ENCODE measurements around the gene ASTN1.
"Not testable (repeated sequence)": the region's sequence is repeated elsewhere in the genome, so short reads cannot be mapped to it uniquely, and the experiment has no call there.

The ASTN1 gene

DNA sequence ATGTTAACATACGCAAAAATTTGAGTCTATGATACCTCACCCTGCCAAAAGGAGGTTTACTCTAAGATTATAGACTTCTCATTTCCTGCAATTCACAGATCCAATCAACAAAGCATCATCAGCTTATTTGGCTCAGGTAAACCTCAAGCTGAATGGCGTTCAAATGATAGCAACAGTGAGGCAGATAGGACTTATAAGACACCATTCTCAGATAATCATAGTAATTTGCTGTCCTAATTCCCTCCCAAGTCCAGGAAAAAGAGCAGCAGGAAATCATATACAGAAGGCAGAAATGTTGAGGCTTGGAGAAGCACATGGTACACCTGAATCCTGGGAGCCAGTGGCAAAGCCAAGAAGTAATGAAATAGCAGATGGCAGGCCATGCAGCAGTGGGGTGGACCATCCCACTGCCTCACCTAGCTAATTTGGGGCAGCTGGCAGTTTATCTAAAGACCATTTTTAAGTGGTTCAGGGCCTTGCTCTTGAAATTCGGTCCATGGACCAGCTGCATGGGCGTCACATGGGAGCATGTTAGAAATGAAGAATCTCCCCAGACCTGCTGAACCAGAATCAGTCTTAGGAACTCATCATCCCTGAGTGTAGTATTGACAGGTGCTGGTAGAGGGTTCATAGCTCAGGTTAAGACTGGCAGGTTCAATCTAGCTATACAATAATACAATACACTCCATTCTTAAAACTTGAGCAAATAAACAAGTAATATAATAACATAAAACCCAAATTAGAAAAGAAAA is 57.7 kb downstream of the ASTN1 start:
- DNase-seq (ENCODE audit: low read depth in 3 of 3): no peak

DNA sequence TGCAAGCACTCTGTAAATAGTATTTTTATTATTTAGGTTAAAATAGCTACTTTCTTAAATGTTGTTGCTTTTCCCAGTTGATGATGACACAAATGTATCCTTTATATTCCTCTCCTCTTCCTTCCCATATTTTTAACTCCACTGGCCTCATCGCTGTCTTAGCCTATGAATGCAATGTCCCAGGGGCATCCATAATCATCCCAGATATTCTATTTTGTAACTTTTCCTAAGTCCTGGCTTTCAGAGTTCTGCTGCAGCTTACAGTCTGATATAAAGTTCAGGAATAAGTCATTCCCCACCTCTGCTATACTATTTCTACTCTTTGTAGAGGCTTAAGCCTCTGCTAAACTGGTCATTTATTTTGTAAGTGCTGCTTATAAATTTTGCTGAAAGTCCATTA is 58.3 kb downstream of the ASTN1 start:
- no peak for DNase-seq (ENCODE audit: low read depth in 3 of 3)

GRCh38 chr1:177103005-177103852 is 61.3 kb downstream of the ASTN1 start:
- DNase-seq (ENCODE audit: low read depth in 3 of 3): no peak

GRCh38 chr1:177092001-177092400 is 72.5 kb downstream of the ASTN1 start:
- DNase-seq (ENCODE audit: low read depth in 3 of 3): no peak

DNA sequence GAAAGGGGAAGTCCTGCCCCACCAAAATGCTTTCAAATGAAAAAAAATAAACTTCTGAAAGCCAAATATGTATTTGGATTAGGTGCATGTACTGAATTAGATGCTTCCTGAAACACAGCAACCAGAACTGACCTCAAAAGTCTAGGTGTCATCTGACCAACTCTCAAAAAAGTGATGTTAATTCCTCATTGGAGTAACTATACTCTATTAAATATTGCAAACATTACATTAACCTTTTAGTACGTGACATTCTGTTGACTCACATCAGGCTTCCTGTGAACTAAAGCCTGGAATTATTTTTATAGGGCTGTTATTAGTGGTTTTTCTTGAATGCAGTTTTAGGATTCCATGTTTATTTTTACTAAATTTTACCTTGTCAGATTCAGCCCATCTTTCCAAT is 73.5 kb downstream of the ASTN1 start:
- DNase-seq (ENCODE audit: low read depth in 3 of 3): no peak

DNA sequence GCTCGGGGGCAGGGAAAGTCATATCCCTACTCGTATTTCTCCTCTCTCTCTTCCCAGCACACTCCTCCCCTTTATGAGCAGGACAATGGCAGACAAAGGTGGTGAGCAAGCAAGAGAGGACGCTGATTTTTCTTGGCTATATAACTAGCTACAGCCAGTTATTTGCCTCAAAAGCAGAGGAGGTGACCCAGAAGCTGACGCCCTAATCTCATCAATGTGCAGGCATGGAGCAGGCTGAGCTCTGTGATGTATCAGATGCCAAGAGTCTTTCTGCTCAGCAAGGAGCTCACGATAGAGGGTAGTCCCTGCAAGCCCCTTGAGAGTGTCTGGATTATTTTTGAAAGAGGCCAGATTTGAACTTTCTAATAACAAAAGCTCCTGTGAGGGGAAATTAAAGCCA is 75.5 kb downstream of the ASTN1 start:
- no peak for DNase-seq (ENCODE audit: low read depth in 3 of 3)

GRCh38 chr1:177082855-177083693 is 81.4 kb downstream of the ASTN1 start:
- no peak for DNase-seq (ENCODE audit: low read depth in 3 of 3)

GRCh38 chr1:177080564-177080963 is 83.9 kb downstream of the ASTN1 start:
- DNase-seq (ENCODE audit: low read depth in 3 of 3): no peak

DNA sequence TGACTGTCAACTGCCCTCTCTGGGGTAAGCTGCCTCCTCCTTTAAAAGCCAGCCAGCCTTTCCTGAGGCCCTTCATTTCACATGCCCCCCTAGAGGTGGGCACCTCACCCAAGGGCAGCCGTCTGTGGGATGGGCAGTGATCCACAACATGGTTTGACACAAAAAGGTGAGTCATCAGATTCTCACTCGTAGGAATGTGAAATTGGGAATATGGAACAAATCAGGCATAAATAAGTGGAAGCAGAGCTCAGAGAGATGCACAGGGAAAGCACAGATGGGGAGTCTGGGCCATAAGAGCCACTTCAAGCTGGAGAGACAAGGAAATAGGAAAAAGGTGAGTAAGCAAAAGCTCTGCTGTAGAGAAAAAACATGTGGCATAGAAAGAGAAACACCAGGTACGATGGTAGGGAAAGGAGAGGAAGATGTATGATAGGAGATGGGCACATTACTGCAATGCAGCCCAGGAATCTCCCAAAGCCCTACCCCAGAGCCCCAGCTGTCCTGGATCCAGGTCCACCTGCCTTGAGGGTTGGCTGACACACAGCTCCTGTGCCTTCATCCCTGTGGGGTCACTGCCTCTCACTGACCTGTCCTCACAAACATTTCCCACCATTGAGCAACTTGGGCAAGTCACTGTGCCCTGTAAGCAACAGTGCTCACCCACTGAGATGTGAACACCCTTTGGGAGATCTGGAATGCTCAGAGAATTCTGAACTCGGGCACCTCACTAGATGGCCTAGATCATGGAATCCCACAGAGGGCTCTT is 86.6 kb downstream of the ASTN1 start:
- DNase-seq (ENCODE audit: low read depth in 3 of 3): no peak

DNA sequence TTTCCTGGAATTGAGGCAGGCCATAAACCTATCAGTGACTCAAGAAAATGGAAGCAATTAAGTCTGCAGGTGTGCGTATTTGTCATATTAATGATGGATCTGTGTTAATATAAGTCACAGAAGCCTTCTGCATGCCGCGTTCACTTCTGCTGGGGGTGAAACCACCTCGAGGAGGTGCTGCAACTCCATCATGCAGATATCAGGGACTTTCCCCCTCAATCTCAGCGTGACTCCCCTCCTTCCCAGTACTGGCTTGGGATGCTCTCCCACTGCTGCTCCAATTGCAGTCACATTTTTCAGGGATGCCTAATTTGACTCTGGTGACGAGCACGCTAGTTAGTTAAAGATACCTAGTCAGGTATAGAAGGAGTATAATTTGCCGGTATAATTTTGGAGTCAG is 87.5 kb downstream of the ASTN1 start:
- DNase-seq (ENCODE audit: low read depth in 3 of 3): no peak

DNA sequence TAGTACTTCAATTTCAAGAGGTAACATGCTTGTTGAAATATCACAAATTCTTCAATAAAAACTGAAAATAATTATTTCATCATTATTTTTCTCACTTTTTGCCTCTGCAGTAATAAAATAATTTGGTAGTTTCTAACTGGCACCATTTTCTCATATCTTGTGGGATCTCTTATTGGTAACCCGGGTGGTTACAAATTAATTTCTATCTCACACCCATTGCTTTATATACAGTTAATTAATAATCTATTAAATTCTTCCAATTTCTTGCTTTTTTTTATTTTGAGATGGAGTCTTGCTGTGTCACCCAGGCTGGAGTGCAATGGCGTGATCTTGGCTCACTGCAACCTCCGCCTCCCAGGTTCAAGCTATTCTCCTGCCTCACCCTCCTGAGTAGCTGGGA is 89.7 kb downstream of the ASTN1 start:
- not testable (repeated sequence) for DNase-seq (ENCODE audit: low read depth in 3 of 3)

DNA sequence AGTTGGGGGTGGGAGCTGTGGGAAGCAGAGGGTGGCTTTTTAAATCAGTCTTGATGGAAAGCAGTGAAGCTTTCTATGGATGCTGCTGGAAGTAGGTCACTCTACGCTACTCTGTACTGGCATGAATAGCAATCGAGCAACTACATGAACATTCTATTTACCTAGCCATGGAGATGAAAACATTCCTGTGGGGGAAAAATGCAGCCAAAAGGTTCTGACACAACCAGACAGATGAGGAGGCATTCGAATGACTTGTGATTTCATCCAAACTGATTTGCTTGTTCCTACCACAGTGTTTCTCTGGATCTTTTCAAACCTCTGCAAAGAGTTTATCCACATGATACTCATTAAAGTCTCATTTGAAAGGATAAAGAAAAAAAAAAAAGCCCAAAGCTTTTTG is 95.0 kb downstream of the ASTN1 start:
- DNase-seq (ENCODE audit: low read depth in 3 of 3): no peak

DNA sequence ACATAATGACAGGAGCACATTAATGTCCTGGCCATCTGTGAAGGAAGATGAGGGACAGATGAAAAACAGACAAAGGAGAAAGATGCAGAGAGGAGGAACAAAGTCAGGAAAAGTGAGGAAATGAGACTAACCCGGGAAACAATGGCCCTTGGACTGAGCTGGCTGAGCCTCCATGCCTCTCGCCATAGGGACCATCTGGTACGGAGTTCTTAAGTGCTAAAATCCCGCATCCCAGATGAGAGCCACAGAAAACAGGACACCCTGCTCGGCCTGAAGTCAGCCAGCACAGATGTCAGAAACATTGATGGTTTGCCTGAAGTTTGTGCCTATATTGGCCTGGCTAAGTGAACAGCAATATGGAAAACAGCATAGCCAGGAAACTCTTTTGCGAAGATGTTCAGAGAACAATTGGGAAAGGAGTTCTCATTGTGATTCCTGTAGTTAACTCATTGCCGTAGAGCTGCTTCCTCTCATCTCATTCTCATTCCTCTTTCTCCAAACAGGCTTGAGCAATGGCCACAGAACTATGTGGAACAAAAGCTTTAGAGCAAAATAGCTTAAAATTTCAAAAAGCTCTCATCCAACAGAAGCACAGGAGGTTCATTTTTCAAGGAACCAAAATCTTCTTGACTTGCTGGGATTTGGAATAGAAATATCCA is 96.6 kb downstream of the ASTN1 start:
- DNase-seq (ENCODE audit: low read depth in 3 of 3): no peak

DNA sequence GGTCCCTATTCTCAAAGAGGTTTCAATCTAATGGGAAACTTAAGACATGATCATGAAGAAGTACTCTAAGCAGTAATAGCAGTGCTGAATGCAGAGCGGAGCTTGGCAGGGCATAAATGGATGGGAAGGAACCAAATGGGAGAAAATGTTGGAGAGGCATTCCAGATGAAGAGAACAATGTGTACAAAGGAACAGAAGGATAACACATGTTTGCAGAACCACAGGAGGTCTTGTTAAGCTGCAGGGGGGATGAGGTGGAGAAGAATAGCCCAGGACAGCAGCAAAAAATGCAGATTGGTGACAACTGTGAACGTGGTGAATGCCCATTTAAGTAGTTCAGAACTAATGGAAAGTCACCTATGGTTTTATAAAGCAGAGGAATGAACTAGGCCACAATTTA is 99.1 kb downstream of the ASTN1 start:
- no peak for DNase-seq (ENCODE audit: low read depth in 3 of 3)

- no peak for DNase-seq (ENCODE audit: low read depth in 3 of 3)
Measured at GRCh38 chr1:177063648-177064047, 100.9 kb downstream of the ASTN1 start.

DNA sequence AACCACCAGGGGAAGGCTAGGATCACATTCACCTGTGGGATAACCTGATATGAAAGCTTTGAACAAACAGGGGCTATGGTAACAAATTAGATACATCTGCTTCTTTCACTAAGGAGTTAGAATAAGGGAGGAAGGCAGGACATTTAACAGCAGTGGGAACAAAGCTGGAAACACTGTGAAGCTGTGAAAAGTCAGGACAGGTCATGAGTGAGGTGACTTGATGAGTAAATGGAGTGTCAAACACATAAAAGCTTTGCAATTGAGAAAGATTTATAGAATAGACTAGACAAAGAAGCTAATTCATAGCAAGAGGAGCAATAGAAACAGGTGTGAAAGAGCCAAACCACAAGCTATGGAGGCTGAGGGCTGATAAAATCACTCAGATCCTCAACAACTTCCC is 110.0 kb downstream of the ASTN1 start:
- DNase-seq (ENCODE audit: low read depth in 3 of 3): no peak

GRCh38 chr1:177053648-177054047 is 110.9 kb downstream of the ASTN1 start:
- no peak for DNase-seq (ENCODE audit: low read depth in 3 of 3)

DNA sequence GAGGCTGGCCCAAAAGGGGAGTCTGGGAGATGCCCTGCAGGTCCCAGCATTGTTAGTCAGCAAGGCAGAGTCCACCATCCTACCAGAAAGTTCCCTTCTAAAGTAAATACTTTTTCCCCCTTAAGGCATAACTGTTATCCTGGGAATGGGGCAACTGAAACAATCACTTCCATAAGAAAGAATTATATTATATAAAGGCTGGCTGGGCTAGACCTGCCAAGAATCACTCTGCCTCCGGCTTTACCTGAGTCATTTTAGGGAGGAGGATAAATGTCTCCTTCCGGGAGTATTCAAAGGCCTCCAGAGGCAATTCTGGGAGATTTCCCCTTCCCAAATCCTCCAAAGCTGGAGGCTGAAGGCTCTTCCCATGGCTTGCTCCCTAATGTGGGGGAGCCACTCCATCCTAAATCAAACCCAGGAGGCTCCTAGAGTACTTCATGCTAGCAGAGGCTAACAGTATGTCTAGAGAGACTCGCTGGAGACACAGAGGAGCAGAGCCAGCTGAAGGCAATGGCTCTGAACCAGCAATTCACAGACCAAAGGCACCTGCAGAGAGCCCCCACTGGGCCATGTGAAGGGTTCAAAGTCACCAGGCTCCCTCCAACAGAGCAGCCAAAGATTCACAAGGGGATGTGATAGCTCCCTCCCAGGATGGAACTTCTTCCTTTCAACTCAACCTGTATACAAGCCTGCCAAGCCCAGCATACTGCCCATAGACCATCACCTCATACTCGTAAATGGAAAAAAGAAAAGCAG is 116.0 kb downstream of the ASTN1 start:
- DNase-seq (ENCODE audit: low read depth in 3 of 3): no peak

GRCh38 chr1:177045151-177045550 is 119.4 kb downstream of the ASTN1 start:
- no peak for DNase-seq (ENCODE audit: low read depth in 3 of 3)

DNA sequence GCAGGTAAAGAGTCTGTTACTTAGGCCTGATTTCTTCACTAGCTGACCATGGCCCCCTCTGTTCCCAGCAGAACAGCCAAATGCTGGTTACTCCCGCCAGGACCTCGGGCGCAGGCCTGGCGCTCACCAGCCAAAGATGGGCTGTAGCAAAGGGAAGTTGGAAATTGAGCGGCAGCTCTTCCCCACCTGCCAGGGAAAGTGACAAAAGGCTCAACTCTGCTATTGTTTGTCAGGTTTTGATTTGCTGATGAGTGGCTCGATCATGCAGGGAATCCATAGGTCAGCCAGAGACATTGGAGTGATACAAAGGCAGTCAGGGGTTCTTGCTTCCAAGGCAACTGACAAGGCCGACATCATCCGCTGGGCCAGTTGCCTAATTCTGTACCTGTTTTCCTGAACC is 120.1 kb downstream of the ASTN1 start:
- DNase-seq (ENCODE audit: low read depth in 3 of 3): no peak
